HPDE6-E6E7 (cell line): ENCODE results near the gene PPP2R2B.
"Not testable (repeated sequence)": the region's sequence is repeated elsewhere in the genome, so short reads cannot be mapped to it uniquely, and the experiment has no call there.

Experiments used
- DNase-seq: peaks from one replicate; pipeline ENCODE4 v3.0.0; 2011; ENCODE audit warnings: missing footprints; ENCODE audit errors: extremely low spot score

PPP2R2B gene

DNA sequence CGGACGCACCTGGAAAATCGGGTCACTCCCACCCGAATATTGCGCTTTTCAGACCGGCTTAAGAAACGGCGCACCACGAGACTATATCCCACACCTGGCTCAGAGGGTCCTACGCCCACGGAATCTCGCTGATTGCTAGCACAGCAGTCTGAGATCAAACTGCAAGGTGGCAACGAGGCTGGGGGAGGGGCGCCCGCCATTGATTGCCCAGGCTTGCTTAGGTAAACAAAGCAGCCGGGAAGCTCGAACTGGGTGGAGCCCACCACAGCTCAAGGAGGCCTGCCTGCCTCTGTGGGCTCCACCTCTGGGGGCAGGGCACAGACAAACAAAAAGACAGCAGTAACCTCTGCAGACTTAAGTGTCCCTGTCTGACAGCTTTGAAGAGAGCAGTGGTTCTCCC lies 268.8 kb downstream of the PPP2R2B start:
- not testable (repeated sequence) for DNase-seq

DNA sequence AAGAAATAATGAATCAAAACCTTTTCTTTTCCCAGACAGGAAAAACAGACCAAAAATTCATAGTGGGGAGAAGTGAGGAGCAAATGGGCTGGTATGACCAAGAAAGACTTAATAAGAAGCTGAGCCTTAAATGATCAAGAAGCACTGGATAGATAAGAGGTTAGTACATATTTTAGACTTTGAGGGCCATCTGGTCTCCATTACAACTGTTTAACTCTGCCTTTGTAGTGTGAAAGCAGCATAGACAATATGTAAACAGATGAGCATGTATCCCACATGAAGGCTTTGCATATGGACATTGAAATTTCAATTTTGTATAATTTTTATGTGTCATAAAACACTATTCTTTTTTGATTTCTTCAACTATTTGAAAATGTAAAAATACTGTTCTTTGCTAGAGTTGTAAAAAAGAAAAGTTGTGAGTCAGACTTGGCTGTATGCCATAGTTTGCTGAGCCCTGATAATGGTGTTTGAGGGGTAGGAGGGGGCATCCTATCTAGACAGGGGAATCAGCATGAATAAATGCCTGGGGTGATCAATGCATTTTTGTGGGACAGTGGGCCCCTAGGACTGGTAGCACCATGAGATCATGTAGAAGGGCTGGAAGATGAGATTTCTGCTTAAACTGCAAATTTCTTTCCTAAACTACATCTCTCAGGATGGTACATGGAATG lies 270.8 kb downstream of the PPP2R2B start:
- no peak for DNase-seq

DNA sequence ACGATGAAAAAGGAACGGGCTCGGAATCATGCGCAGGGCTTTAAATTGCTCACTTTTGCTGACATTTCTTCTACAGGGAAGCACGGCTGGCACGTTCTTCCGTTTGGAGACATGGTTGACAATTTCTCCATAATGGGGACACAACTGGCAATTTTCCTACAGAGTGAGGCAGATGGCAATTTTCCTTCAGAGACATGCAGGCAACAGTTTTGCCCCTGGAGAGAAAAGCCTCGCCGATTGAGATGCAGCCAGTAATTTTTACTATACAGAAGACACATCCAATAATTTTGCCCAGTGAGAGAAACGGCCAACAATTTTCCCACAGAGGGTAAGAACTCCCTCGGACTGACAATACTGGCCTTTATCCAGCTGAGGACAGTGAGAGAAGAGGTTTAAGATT lies 271.7 kb downstream of the PPP2R2B start:
- no peak for DNase-seq

DNA sequence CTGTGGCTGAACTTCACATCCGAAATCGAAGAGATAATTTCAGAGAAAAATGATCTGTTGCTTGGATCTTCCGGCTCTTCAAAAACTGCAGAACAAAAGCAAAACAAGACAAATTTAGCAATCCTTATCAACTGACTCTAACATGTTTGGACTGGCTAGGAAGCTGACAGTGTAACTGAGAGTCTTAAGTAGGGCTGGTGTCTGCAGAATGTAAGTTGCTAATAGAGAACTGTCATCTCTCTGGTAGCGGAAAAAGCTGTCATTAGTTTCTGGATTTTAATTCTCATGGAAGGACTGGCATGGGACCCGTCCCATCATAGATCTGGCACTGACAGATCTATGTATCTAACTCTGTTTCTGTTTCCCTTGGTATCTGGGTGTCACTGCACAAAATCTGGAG lies 278.2 kb downstream of the PPP2R2B start:
- no peak for DNase-seq

DNA sequence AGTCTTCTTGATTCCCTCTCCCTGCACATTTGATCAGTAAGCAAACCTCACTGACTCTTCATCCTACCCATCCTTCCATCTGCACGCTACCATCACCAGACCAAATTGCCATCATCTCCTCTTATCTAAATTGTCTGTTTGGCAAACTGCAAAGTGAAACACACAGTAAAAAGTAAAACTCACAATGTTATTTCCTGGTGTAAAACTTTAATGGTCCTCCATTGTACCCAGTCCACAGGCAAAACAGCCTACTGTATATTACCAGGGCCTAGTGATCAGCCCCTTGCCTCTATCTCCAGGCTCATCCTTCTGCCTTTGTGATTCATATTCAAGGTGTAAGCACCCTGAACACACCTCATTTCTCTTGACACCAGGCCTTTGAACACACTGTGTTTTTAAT lies 279.3 kb downstream of the PPP2R2B start:
- no peak for DNase-seq

DNA sequence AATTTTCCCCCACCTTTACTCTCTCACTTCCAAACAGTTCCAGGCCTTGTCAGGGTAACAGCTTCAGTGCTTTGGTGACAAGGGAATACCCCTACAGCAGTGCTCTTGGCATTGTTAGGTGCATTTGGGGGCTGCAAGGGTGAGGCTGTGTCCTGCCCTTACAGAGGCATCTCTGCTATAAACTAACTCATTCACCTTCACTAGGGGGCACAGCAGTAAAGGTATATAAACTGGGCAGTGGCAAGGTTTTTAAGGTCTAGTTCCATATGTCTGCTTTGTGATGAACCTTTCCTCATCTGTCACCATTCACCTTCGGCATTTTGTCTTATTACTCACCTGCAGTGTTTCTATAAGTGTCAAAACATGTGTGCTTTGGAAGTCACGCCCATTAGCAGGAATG lies 283.5 kb downstream of the PPP2R2B start:
- DNase-seq = no peak

DNA sequence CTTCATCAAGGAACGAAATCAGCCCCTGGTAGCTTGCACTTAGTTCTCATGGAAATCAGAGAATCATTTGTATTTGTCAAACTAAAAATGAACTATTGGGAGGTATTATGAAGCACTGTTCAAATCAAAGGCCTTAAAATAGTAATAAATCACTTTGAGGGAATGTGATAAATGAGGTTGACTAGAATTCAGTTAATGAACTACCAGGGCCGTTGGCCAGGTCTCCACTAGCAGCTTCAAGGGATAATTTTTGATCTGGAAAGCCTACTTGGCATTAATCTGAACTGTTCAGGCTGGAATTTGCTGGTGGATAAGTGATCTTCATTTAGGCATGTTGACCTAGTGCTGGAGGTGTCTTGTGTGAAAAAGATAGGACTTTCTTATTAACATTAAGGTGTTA lies 286.2 kb downstream of the PPP2R2B start:
- no peak for DNase-seq

DNA sequence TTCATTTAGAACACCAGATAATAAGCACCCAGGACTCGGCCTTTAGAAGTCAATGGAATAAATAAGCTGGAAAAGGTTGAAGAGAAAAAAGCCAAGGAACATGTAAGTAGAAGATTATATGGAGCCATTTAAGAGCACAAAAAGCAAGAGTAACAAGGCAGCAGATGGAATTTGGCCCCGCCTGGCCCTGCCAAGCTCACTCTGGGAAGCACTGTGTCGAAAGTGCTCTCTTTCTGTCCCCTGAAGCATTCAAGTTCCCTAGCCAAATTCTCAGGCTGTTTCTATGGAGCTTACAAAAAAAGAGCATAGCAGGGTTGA lies 289.6 kb downstream of the PPP2R2B start:
- no peak for DNase-seq

DNA sequence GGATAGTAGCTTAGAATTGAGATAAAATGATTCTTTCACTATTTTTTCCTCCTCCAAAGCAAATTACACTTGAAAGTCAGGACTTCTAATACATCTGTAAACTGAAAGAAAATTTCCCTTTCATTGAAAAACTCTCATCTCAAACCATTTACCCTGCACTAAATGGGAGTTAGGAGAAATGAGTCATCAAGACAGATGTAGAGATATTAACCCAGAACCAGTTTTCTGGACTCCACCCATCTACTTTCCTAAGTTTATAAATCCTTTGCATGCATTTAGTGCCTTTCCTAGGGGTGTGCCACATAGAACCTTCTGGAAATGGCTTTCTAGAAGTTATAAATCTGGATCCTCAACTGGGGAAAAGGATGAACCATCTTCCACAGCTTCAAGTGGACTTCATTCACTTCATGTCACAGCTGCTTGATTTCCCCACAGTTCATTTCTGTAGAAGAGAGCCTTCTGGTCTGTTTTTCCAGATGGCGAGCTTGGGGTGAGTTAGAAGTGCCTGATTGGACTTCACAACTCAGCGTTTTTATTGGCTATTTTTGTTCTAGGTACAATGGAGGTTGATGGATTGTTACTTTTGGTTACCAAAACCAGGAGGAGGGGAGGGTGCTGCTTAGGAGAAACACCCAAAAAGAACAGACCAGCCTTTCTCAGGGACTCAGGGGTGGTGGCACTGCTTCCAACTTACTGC lies 290.1 kb downstream of the PPP2R2B start:
- DNase-seq = no peak

DNA sequence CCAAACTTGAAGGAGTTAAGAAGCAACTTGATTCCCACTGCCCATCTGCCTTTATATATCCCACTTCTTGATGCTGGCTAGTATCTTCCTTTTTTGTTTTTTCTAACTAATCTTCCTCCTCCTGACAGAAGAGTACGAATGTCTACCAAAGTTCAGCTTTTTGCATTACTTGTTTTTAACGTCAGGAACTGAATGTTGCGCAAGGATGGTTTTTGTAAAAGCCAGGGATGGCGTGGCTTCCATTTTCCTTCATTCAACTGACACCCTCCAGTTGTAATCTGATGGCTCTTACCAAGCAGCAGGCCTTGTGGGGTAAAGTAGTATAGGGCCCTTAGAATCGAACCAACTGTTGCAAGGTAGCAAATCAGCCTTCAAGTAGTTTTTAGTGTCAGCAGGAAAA lies 291.8 kb downstream of the PPP2R2B start:
- no peak for DNase-seq

DNA sequence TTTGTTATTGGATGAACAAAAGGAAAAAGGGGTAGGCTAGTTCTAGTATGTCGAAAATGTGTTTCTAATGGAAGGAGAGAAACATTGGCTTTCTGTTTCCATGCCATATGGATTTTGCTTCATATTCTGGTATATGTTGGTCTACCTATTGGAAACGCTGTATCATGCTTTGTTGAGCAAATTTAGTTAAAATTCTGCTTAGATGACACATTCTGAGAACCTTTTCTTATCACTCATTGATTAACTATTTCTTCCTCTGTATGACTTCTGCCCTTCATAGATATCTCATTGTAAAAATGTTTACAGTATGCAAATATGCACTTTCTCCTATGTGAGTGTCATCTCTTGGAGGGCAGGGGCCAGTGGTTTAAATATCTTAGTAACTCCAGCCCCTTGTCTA lies 293.8 kb downstream of the PPP2R2B start:
- DNase-seq = no peak

DNA sequence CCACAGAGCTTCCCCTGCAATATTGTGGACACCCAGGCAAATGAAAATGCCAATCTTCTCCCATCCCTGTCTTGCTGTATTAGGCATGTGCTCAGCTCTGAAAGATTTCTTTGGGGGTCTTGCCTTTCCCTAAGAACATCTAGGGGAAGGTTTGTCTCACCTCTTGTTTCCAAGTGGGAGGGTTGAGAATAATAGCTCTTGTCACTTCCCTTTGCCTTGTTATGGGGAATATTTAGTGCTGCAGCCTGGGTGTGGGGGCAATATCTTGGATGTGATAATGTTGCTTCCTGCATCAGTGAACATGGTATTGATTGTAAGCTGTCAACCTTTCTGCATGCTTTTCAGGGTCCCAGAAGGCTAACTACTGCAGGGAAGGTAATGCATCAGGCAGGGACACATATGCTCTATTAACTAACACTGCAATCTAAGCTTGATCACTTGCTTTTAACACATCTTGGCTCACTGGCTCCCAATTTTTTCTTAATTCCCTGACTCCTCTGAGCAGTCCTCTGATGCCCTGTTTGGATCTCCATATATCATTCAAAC lies 296.4 kb downstream of the PPP2R2B start:
- DNase-seq = no peak

DNA sequence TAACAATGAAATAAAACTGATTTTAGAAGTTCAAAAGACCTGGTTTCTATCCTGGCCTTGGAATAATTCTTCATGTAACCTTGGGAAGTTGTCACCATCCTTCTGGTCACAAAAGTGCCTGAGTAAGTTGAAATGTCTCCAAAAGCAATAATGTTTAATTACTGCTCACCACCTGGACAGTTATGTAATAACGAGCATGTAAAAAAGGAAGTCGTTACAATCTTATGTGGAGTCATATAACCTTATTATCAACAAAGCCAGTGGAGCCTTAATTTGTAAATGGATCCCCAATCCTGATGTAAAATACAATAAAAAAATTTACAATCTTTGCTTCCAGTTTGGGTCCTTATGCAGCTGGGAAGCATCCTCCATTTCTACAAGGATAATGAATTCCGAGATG lies 298.3 kb downstream of the PPP2R2B start:
- no peak for DNase-seq

DNA sequence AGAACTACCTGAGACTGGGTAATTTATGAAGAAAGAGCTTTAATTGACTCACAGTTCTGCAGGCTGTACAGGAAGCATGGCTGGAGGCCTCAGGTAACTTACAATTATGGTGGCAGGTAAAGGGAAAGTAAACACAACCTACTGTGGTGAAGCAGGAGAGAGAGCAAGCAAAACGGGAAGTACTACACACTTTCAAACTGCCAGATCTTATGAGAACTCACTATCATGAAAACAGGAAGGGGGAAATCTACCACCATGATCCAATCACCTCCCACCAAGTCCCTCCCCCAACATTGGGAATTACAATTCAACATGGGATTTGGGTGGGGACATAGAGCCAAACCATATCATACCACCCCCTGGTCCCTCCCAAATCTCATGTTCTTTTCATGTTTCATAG lies 303.8 kb downstream of the PPP2R2B start:
- DNase-seq = no peak

DNA sequence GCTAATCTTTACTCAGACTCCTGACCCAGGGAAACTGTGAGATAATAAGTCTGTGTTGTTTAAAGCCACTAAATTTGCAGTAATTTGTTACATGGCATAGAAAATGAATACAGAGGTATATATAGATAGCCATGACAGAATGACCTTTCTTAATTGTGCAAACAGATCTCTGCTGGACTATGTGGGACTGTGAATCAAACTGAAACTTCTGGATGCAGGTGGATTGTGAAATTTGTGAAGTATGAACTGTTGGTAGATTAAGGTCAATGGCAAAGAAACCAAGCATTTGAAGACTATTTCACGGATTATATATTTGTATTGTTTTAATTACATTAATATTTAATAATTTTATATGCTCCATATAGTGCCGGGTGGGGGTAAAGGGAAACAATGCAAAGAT lies 310.4 kb downstream of the PPP2R2B start:
- DNase-seq = no peak

DNA sequence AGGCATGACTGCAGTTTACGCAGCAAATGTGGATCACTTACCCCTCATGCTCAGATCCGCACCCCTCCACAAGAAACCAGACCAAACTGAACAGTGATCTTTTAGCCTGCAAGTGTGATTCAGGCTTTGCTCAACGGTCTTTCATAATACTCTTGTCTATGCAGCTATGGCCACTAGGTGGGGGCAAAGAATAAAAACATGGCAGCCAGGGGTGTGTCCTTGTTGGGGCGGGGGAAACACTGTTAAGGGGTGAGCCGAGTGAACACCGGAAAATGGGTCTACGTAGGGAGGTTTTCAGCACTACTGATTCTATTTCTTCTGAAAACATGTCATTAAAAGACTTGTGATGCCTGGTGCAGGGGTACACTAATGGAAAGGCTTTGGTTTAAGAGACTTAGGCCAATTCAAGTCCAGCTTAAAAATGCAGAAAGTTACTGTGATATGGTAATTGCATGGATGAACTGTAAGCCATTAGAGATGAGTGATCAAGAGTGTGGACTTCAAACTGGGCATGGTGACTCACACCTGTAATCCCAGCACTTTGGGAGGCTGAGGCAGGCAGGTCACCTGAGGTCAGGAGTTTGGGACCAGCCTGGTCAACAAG lies 312.7 kb downstream of the PPP2R2B start:
- peak; percentile 60 for DNase-seq

DNA sequence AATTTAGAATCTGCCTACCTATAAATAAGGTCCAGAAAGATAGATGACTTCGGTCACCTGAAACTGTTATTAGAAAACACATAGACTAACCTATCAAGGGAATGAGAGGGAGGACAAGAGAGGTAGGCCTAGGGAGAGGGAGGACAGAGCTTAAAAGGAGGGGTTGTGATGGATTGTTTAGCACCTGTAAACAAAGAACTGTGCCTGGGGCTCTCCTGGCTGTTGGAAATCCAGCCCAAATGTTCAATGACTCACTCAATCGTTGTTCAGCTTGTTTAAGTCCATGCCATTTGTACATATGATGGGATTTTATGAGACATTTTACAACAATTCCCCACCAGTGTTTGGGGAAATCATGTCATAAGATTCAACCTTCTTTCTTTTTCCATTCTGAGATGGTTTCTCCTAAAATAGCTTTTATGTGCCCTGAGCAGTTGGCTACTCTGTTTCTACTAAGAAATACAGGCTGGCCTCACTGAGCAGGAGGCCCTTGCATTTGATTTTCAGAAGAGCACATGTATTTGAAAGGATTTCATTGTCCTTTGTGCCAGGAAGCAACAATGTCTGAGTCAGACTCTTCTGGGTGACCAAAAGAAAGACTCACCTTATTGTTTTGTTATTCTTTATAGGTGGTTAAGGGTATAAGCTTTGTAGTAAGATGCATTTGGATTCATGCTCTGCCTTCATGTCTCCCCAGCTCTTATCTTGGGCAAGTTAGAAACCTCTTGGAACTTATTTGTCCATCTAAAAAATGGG lies 314.4 kb downstream of the PPP2R2B start:
- DNase-seq = no peak

DNA sequence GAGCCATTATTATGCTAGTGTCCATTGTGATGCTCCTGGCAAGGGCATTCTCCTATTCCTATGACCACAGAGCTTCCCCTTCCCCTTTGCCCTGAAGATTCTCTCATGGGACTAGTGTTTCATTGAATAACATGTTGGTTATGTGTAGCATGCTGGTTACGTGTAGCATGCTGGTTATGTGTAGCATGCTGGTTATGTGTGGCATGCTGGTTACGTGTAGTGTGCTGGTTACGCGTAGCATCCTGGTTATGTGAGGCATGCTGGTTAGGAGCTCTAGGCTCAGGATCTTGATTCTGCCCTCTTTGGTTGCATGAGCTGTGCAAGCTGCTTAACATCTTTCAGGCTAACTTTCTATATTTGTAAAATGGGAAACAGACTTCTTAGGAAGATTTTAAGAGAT lies 316.1 kb downstream of the PPP2R2B start:
- DNase-seq = no peak

DNA sequence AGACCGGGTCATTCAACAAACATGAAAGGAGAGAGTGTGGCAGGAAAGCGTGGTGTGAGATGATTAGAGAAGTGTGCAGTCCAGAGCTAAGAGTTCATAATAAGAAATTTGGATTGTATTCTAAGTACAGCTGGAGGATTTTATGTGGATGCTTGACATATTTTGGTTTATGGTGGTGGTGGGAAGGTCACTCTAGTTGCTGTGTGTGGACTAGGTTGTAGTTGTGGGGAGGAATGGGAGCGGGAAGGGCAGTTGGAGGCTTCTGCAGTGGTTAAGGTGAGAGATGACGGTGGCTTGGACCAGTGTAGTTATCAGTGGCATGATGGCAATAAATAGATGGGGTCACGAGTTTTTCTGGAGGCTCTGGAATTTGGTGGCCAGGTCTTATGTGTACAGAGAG lies 316.8 kb downstream of the PPP2R2B start:
- no peak for DNase-seq

DNA sequence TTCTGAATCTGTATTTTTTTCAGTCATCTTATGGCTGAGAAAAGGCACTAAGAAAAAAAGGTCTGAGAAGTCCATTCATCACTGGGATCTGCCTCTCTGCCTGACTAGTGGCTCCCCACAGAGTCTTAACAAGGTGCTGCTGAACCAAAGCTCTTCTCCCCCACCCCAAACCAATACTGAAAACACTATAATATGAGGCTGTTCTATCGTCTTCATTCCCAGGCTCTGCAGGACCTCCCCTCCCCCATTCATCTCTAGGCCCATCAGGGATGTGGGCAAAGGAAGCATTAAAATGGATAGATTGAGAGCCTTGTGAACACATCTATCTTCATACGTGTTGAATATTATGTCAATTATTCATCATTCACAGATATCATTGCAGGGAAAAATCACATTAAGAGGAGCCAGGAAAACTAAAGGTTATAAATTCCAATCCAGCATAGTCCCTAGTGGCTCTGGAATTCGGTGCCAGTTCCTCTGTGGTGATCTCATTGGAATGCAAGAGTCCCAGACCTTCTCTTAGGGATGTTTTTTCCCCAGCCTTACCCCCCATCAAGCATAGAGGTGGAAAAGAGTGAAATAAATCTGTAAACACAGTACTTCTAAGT lies 318.2 kb downstream of the PPP2R2B start:
- DNase-seq = no peak

DNA sequence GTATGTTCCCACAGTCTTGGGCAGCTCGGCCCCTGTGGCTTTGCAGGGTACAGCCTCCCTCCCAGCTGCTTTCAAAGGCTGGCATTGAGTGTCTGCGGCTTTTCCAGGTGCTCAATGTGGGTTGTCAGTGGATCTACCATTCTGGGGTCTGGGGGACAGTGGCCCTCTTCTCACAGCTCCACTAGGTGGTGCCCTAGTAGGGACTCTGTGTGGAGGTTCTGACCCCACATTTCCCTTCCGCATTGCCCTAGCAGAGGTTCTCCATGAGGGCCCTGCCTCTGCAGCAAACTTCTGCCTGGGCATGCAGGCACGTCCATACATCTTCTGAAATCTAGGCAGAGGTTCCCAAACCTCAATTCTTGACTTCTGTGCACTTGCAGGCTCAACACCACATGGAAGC lies 321.7 kb downstream of the PPP2R2B start:
- not testable (repeated sequence) for DNase-seq

DNA sequence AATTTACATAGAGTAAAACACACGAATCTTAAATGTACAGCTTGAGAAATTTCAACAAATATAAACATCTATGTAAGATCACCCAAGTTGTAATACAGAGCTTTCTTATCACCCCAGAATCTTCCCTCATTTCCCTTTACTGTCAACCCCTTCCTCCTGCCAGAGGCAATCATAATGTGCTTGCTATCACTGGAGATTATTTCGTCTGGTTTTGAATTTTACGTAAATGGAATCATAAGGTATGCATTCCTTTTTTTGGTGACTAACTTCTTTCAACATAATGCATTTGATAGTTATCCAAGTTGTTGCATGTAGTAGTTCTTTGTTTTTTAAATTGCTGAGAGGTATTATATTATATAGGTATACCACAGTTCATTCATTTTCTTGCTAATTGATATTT lies 325.1 kb downstream of the PPP2R2B start:
- no peak for DNase-seq
